Measurements from ENCODE around the gene AGAP3. TPM values are rescaled to one million over a fixed set of nuclear protein-coding genes. Genes with fewer than 3 reads are reported as not detected.

Gene AGAP3
- total and polyA plus RNA-seq, 3 donors from 2014 or later: 44.1 to 90.5 (median 65.6) TPM

DNA sequence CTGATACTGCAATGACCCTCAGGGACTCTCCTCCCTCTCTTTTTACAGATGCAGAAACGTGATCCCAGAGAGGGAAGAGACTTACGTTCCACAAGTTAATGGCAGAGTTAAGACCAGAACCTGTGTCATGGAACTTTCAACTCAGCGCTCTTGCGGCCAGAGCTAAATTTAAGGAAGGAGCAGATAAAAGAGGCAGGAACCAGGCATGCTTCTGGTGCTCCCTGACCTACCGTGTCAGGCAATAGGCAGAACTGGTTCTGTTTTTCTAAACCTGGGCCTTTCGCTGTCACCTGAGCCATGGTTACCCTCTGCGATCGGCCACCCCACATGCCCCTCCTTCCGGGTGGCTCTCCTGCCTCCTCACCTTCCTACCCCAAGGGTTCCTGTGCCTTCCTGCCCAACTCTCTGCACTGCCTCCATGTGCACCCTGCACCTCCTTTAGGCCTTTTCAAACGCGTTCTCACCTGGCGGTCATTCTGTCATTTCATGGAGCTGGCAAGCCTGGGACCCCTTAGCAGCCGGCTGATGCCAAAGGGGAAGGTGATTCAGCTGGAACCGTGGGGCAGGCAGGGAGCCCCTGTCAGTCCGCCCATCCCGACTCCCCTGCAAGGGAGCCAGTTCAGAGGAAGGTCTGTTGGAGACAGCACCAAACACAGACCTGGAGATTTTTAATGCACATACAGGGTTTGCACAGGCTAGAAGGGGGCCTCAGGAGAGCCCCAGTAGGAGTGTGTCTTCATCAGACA is 88.9 kb downstream of the AGAP3 start:
- intact Hi-C loops (cut with DNase I; ENCODE audit: low total_unique reads): loop anchor here (10.0 kb wide), 1 partner anchor 50 kb away; no protein-coding TSS in a partner anchor
- WGBS, 2 donors: 49 to 59% methylated on average over 15 to 16 of the region's 16 CpGs
- Histone ChIP-seq H3K4me3 (no peak overlapping the region), H3K36me3 (ENCODE audit: low read depth, missing control alignments) (no peaks in the 10 kb centered on the region), H3K4me1 (no peaks in the 10 kb centered on the region), H3K27ac (no peak overlapping the region), H3K9me3 (no peaks in the 10 kb centered on the region), H3K27me3 (no peaks in the 10 kb centered on the region)
- TF ChIP-seq POLR2A (IDR thresholded peaks at IDR 0.05): no peak
- TF ChIP-seq, protein P1, sequence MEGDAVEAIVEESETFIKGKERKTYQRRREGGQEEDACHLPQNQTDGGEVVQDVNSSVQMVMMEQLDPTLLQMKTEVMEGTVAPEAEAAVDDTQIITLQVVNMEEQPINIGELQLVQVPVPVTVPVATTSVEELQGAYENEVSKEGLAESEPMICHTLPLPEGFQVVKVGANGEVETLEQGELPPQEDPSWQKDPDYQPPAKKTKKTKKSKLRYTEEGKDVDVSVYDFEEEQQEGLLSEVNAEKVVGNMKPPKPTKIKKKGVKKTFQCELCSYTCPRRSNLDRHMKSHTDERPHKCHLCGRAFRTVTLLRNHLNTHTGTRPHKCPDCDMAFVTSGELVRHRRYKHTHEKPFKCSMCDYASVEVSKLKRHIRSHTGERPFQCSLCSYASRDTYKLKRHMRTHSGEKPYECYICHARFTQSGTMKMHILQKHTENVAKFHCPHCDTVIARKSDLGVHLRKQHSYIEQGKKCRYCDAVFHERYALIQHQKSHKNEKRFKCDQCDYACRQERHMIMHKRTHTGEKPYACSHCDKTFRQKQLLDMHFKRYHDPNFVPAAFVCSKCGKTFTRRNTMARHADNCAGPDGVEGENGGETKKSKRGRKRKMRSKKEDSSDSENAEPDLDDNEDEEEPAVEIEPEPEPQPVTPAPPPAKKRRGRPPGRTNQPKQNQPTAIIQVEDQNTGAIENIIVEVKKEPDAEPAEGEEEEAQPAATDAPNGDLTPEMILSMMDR (IDR thresholded peaks at IDR 0.05): no peak
- no peak for DNase-seq

DNA sequence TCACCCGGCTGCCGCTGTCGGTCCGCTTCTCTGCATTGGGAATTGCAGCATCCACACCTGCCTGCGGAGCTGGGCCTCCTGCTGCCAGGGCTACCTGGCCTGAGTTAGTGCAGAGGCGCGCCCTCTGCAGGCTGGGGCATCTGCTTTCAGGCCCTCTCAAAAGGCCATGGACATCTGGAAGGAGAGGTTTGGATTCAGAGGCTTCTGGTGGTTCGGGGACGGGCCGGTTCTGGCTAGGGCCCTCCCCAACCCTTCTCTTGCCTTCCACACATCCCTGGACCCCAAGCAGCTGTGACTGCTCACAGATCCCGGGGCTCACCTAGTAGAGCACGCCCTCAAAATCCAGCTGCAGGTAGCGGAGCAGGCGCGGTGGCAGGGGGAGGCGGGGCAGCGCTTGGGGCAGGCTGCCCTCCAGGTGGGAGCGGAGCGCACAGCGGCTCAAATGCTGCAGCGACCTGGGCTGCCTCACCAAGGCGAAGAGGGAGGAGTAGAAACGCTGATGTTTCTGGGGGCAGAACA is 89.6 kb downstream of the AGAP3 start:
- Histone ChIP-seq H3K27ac (no peak overlapping the region), H3K4me1 (no peaks in the 10 kb centered on the region), H3K9me3 (no peaks in the 10 kb centered on the region), H3K4me3 (no peak overlapping the region), H3K27me3 (no peaks in the 10 kb centered on the region), H3K36me3 (ENCODE audit: low read depth, missing control alignments) (no peaks in the 10 kb centered on the region)
- no peak for DNase-seq
- intact Hi-C loops (cut with DNase I; ENCODE audit: low total_unique reads): loop anchor here (10.0 kb wide), 1 partner anchor 51 kb away; no protein-coding TSS in a partner anchor
- 57 to 58% methylated on average over 22 to 23 of the region's 23 CpGs for WGBS, 2 donors
- no peak for TF ChIP-seq POLR2A (IDR thresholded peaks at IDR 0.05)
- TF ChIP-seq, protein P1 (IDR thresholded peaks at IDR 0.05): no peak

DNA sequence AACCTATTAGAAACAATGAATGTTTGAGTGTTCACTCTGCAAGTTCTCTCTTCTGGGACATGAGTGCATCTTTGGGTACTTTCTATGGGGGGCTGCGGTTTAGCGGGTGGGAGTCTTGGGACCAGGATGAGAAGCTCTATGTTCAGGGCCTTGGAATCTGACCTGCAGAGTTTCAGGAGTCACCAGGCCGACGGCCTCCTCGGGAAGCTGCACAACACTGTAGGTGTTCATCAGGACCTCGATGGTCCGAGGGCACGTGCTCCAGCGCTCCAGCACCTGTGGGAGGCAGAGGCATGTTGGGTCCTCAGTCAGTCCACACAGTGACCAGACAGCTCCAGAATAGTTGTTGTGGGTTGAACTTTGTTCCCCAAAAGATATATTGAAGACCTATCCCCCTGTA is 90.1 kb downstream of the AGAP3 start:
- intact Hi-C loops (cut with DNase I; ENCODE audit: low total_unique reads): loop anchor here (10.0 kb wide), 1 partner anchor 52 kb away; no protein-coding TSS in a partner anchor
- Histone ChIP-seq H3K4me3 (no peak overlapping the region), H3K4me1 (no peaks in the 10 kb centered on the region), H3K27me3 (no peaks in the 10 kb centered on the region), H3K9me3 (no peaks in the 10 kb centered on the region), H3K27ac (no peak overlapping the region), H3K36me3 (ENCODE audit: low read depth, missing control alignments) (no peaks in the 10 kb centered on the region)
- DNase-seq: no peak
- TF ChIP-seq, protein P1 (IDR thresholded peaks at IDR 0.05): no peak
- TF ChIP-seq POLR2A (IDR thresholded peaks at IDR 0.05): no peak
- 71 to 77% methylated on average over 6 to 9 of the region's 9 CpGs for WGBS, 2 donors

DNA sequence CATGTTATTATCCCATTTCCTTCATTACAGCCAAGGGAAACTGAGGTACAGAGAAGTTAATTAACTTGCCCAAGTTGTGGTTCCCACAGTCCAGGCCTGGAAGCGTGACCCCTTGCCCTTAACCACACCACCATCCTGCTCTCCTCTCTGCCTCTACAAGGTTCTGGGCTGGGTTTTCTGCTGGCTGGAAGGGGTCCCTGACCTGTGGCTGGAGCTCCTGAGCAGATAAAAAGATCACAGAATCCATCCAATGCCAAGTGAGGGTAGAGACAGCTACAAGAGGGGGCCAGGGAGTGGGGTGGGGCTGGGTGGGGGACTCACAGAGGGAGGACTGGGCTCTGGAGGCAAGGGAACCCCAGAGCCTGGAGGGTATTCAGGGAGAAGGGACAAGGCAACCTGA is 91.0 kb downstream of the AGAP3 start:
- H3K4me1 ChIP-seq: no peaks in the 10 kb centered on the region
- 89 to 100% methylated on average over 1 of the region's 1 CpG for WGBS, 2 donors
- no peaks in the 10 kb centered on the region for H3K27me3 ChIP-seq
- no peak overlapping the region for H3K27ac ChIP-seq
- no peak overlapping the region for H3K4me3 ChIP-seq
- TF ChIP-seq POLR2A (IDR thresholded peaks at IDR 0.05): no peak
- TF ChIP-seq, protein P1 (IDR thresholded peaks at IDR 0.05): no peak
- intact Hi-C loops (cut with DNase I; ENCODE audit: low total_unique reads): loop anchor here (10.0 kb wide), 1 partner anchor 53 kb away; no protein-coding TSS in a partner anchor
- no peak for DNase-seq
- H3K9me3 ChIP-seq: no peaks in the 10 kb centered on the region
- H3K36me3 ChIP-seq (ENCODE audit: low read depth, missing control alignments): no peaks in the 10 kb centered on the region

All from testis (tissue), 3 donors.